Left renal cortex interstitium (tissue), 4 donors: ENCODE results near the gene AKT1S1. TPM values are rescaled to one million over a fixed set of nuclear protein-coding genes. Genes with fewer than 3 reads are reported as not detected.
"Not testable (repeated sequence)": the region's sequence is repeated elsewhere in the genome, so short reads cannot be mapped to it uniquely, and the experiment has no call there.

Experiments used
- DNase-seq, 4 donors: peaks; one replicate each; pipeline ENCODE4 v3.0.0-alpha.2; 2013; ENCODE audit warnings: low read depth in 4 of 4, low spot score in 2 of 4, missing footprints in 1 of 4
- polyA plus RNA-seq, 4 donors: library from polyadenylated mRNA; unstranded; fragments of 120-200 nt; gene quantifications; one replicate each; pipeline ENCODE4 v1.2.1, GENCODE V29; 2013; ENCODE audit not compliant: insufficient read length in 4 of 4

Gene AKT1S1
- polyA plus RNA-seq, 4 donors: 27.4 to 49.0 (median 39.7) TPM

DNA sequence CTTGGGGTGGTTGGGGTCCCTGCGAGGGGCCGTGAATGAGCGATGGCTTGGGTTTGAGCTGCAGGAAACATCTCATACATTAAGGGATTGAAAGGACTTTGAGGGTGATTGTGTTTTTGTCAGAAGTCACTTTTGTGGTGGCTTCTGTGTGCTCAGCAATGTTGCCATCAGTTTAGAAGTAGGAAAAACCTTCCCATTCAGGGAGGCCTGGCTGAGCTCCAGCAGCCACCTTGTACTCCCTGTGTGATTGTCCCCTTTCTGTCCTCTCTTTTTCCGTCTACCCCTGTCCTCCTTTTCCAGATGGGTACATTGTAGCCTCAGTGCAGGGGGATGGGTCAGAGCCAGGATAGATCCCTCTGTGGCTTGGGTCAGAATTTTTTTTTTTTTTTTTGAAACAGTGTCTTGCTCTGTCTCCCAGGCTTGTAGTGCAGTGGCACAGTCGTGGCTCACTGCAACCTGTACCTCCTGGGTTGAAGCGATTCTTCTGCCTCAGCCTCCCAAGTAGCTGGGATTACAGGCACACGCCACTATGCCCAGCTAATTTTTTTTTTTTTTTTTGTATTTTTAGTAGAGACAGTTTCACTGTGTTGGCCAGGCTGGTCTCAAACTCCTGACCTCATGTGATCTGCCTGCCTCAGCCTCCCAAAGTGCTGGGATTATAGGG lies 57.6 kb downstream of the AKT1S1 start:
- DNase-seq: not testable (repeated sequence)

Other genes starting within 250 kb of the AKT1S1 start
- gene RRAS, start 237.2 kb downstream of the AKT1S1 start, polyA plus RNA-seq: 10 to 100 TPM; 21.5 to 40.8 (median 26.9) TPM
- 10 to 100 TPM; 25.0 to 50.3 (median 40.5) TPM for gene SCAF1, start 235.1 kb downstream of the AKT1S1 start, polyA plus RNA-seq
- 10 to 100 TPM; 34.9 to 76.8 (median 65.1) TPM for gene IRF3, start 211.5 kb downstream of the AKT1S1 start, polyA plus RNA-seq
- 10 to 100 TPM; 17.6 to 33.9 (median 31.0) TPM for gene BCL2L12, start 211.4 kb downstream of the AKT1S1 start, polyA plus RNA-seq
- gene PRMT1, start 200.1 kb downstream of the AKT1S1 start, polyA plus RNA-seq: 100 to 1,000 TPM; 192 to 264 (median 241) TPM
- 1 to 10 TPM in 2 of 4 donors, under 1 TPM in 2; 0.49 to 2.1 (median 1.5) TPM for gene ADM5, start 187.8 kb downstream of the AKT1S1 start, polyA plus RNA-seq
- gene CPT1C, start 186.2 kb downstream of the AKT1S1 start, polyA plus RNA-seq: 10 to 100 TPM; 10.0 to 13.1 (median 11.3) TPM
- gene TSKS, start 114.0 kb downstream of the AKT1S1 start, polyA plus RNA-seq: under 1 TPM in 2 of 4 donors, not detected in 2; 0.14 TPM
- gene AP2A1, start 110.4 kb downstream of the AKT1S1 start, polyA plus RNA-seq: 10 to 100 TPM; 46.1 to 79.9 (median 67.1) TPM
- 10 to 100 TPM; 30.8 to 46.3 (median 39.4) TPM for gene FUZ, start 64.1 kb downstream of the AKT1S1 start, polyA plus RNA-seq
- 10 to 100 TPM; 52.5 to 80.8 (median 67.4) TPM for gene MED25, start 59.1 kb downstream of the AKT1S1 start, polyA plus RNA-seq
- 100 to 1,000 TPM; 234 to 396 (median 355) TPM for gene PTOV1, start 26.2 kb downstream of the AKT1S1 start, polyA plus RNA-seq
- gene PNKP, start 9.8 kb downstream of the AKT1S1 start, polyA plus RNA-seq: 100 to 1,000 TPM in 1 of 4 donors, 10 to 100 TPM in 3; 33.1 to 104 (median 72.8) TPM
- 10 to 100 TPM; 38.5 to 61.3 (median 48.5) TPM for gene TBC1D17, start 347 bp upstream of the AKT1S1 start, polyA plus RNA-seq
- 1 to 10 TPM; 2.3 to 3.0 (median 2.5) TPM for gene IL4I1, start 19.5 kb upstream of the AKT1S1 start, polyA plus RNA-seq
- gene ATF5, start 51.9 kb upstream of the AKT1S1 start, polyA plus RNA-seq: 10 to 100 TPM; 20.2 to 31.1 (median 26.8) TPM
- 10 to 100 TPM; 51.8 to 82.7 (median 65.2) TPM for gene NUP62, start 52.1 kb upstream of the AKT1S1 start, polyA plus RNA-seq
- 1 to 10 TPM; 4.1 to 7.7 (median 5.5) TPM for gene SIGLEC11, start 83.8 kb upstream of the AKT1S1 start, polyA plus RNA-seq
- gene VRK3, start 148.0 kb upstream of the AKT1S1 start, polyA plus RNA-seq: 10 to 100 TPM; 45.5 to 51.0 (median 48.2) TPM
- gene ZNF473, start 148.7 kb upstream of the AKT1S1 start, polyA plus RNA-seq: 10 to 100 TPM; 13.0 to 17.3 (median 15.4) TPM